HG02981 (cell line): ENCODE data around the gene OR1Q1.
"Not testable (repeated sequence)": the region's sequence is repeated elsewhere in the genome, so short reads cannot be mapped to it uniquely, and the experiment has no call there.

Experiments used
- ATAC-seq: cut with Tn5 transposase; IDR thresholded peaks from one replicate; pipeline ENCODE4 v1.9.1; 2021; ENCODE audit warnings: mild to moderate bottlenecking, moderate library complexity; ENCODE audit not compliant: unreplicated experiment

OR1Q1 gene, protein sequence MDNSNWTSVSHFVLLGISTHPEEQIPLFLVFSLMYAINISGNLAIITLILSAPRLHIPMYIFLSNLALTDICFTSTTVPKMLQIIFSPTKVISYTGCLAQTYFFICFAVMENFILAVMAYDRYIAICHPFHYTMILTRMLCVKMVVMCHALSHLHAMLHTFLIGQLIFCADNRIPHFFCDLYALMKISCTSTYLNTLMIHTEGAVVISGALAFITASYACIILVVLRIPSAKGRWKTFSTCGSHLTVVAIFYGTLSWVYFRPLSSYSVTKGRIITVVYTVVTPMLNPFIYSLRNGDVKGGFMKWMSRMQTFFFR

DNA sequence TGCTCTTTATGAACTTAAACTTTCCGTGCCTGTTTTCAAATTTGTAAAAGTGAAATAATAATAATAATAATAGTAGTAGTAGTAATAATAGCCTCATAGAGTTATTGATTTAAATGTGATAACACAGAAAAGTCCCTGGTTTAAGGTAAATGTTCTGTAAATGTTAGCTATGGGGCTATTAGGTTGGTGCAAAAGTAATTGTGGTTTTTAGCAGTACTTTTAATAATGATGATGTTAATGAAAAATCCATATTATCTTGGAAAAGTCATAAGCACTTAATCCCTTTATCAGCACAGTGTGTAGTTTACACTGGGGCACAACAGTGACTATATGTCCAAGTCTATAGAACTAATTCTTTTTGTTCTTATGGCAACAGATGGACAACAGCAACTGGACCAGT lies at the start of gene OR1Q1:
OR1Q1 (plus strand) TSS at position 377 of the 400 bp plus-strand sequence; CDS start at position 377, 0 bp downstream.
- no peak for ATAC-seq

DNA sequence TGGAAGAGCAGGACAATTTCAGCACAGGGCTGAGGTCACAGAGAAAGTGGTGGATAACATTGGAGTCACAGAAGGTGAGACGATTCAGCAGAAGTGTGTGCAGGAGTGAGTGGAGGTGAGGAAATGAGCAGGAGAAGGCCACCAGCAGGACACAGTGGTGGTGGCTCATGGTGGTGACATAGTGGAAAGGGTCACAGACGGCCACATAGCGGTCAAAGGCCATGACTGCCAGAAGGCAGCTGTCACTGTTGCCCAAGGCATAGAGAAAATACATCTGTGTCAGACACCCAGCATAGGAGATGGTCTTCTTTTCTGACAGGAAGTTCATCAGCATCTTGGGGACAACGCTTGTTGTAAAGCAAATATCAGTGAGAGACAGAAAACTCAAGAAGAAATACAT lies 46.6 kb upstream of the OR1Q1 start:
- ATAC-seq, result no peak

DNA sequence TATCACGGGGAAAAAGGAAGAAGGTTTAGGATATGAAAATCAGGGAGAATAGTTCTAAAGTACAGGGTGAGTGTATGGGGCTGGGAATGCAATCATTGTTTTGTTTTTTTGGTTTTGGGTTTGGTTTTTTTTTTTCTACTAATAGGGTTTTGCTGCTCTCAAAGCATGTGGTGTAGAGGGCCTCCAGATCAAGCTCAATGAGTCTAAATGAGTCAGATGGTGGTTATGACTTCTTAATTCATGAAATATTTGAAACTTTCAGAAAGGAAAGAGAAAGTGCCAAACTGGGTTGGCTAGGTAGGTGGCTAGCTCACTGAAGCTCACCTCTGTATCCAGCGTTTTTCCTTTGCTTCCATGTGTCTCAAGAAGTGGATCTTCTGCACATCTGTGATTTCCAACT lies 42.1 kb upstream of the OR1Q1 start:
- ATAC-seq, result no peak

DNA sequence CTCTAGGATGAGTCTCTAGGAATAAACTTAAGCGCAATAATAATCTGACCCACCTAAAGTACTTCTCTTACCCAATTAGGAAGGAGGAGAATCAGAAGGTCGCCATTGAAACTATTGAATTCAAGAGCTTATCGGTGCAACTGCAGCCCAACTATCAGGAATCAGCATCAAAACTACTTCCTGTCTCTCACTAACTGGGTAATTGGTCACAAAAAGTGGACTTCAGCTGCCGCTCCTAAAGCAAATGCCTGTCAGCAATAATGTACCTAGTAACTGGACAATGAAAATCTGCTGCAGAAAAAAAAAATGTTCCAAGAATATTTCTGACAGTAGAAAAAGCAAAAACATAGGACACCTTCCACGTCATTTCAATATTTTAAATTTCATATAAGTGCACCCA lies 34.7 kb upstream of the OR1Q1 start:
- no peak for ATAC-seq

DNA sequence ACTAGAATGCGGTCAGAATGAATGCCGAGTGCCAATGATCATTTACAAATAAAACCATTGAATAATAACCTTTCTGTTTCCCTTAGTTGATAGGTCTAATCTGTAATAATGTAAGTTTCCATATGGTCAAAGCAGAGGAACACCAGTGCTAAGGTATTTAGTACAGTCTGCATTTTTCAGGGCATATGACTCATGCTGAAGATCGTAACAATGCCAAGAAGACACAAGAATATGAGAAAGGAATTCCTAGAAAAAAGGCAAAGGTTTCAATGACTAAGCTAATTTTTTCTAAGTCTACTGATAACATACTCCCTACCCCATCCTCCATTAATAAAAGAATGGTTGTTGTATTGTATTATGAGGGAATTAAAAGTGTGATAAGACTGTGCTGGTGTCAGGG lies 34.2 kb upstream of the OR1Q1 start:
- ATAC-seq, result no peak

DNA sequence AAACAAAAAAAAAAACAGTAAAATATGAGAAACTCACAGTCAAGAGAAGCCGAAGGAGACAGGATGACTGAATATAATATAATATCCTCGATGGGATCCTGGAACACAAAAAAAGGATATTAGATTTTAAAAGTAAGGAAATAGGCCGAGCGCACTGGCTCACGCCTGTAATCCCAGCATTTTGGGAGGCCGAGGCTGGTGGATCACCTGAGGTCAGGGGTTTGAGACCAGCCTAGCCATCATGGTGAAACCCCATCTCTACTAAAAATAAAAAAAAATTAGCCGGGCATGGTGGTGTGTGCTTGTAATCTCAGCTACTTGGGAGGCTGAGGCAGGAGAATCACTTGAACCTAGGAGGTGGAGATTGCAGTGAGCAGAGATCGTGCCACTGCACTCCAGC lies 31.3 kb upstream of the OR1Q1 start, which contains the start of gene OR1L8:
OR1L8 (minus strand) TSS at position 101 of the 400 bp plus-strand sequence. CDS start 14,907 bp downstream, outside the sequence.
- not testable (repeated sequence) for ATAC-seq

DNA sequence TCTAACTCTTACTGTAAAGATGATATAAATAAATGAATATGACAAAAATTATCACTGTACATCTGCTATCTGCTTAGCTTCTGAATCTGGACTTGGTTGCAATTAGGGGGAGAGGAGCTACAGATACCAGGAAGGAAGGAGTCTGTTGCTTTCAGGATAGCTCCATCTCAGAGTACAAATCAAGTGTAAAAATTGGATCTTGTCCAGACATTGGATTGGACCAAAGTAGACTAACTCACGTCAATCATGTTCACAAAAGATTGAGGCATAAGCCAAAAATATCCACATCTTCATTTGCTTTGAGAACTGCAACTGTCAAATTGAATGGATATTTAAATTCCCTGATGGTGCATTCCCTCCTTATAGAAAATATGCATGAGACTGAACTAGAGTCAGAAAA lies 8.8 kb upstream of the OR1Q1 start:
- ATAC-seq, result no peak

DNA sequence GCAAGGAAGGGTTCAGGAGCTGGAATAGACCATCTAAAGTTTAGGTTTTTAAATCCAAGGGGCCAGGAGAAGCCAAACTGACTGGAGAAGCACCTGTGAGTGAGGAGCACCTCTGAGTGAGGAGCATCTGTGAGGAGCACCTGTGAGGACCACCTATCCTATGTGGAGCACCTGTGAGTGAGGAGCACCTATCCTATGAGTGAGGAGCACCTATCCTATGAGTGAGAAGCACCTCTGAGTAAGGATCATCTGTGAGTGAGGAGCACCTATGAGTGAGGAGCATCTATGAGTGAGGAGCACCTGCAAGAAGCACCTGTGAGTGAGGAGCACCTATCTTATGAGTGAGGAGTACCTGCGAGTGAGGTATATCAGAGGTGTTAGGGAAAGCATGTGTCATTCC lies 8.0 kb upstream of the OR1Q1 start:
- no peak for ATAC-seq

DNA sequence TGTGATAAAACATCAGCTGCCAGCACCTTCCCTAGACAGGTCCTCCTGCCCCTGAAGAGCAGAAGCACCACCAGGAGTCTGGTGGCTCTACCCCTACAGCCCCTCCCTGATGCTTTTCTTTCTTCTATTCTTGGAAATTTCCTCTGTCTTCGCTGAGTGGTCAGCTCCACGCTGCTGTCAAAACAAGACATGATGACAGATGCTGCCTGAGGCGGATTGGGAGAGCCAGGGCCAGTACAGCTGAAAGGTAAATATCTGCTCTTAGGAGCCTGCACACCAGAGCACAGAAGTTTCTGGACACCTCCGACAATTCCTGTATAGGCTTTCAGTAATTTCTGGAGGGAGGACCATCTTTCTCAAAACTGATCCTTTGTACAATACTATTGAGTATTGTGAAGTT lies 4.7 kb upstream of the OR1Q1 start:
- no peak for ATAC-seq

DNA sequence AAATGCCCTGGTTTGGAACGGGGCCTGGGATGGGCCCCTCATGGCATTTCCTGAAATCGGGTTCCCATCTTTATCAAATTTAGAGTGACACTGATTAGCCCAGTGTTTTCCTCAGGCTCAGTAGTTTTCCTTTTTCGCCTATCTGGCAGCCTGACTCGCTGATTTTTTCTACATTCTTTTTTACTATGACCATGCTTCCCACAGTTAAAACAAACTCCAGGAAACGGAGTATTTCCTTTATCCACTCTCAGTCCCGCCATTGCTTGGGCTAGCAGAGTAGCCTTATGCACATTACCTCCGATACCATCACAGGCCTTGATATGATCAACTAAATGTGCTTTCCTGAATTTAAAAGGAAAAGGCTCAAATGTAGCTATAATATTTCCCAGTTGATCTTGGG lies 5.5 kb downstream of the OR1Q1 start:
- ATAC-seq, result no peak

DNA sequence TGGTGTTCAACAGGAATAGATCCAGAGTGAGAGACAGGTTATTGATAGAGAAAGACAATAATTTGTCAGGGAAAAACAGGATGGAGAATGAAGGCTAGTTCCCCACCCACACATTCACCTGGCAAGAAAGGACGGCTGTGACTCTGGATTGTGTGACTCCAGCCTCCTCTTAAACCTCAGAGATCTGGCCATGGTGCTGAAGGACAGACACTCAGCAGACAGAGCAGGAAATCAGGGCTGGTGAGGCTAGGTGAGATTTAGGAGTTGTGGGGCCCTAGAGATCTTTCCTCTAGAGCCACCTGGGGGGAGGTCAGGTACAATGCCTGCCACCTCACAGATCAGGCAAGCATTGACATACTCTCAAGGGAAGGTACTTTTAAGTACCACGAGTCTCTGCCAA lies 27.7 kb downstream of the OR1Q1 start:
- no peak for ATAC-seq

DNA sequence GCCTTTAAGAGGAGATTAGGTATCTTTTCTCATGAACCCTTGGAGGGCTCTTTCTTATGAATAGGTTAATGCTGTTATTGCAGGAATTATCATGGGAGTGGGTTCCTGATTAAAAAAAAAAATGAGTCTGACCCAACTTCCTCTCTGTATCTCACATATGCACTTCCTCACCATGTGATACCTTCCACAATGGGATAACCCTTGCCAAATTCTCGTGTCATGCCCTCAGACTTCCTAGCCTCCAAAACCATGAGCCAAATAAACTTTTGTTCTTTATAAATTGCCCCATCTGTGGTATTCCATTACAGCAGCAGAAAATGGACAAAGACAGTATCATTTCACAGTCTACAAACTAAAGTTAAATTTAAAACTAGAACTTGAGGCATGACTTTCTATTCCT lies 41.8 kb downstream of the OR1Q1 start:
- no peak for ATAC-seq

DNA sequence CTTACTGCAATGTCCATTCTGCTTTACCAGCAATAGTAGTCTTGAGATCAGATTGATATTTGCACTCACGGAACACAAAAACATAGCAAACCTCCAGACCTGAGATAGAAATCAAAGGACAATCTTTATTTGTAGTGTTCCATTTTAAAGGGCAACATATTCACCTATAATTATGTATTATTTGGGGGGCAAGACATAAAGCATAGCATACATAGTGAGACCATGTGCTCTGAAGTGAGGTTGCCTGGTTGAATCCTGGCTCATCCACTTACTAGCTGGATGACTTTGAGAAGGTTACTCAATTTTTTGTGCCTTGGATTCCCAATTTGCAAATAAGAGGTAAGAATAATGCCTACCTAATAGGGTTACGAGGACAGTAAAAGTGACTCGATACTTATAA lies 43.0 kb downstream of the OR1Q1 start, which contains the start of gene OR1B1:
OR1B1 (minus strand) TSS at position 101 of the 400 bp plus-strand sequence.
- ATAC-seq, result no peak

DNA sequence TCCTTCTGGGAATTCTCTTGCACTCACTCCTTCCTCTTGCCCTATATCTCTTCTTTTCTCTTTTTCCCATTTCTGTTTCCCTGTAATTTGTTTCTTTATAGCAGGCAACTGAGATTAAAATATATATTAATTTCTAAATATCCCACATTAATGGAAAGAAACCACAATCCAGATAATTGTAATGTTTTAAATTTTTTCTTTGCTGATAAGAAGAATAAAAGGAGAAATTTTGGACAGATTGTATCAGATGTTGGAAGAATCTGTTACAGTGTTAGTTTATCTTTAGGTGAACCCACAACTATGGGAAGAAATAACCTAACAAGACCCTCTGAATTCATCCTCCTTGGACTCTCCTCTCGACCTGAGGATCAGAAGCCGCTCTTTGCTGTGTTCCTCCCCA lies 46.9 kb downstream of the OR1Q1 start, which contains the start of gene OR1L1:
OR1L1 (plus strand) TSS at position 301 of the 400 bp plus-strand sequence; CDS start at position 301, 0 bp downstream.
- no peak for ATAC-seq
